Measurements from ENCODE around the gene SCCPDH. TPM values are rescaled to one million over a fixed set of nuclear protein-coding genes. Genes with fewer than 3 reads are reported as not detected.

SCCPDH gene
- total and polyA plus RNA-seq, 2 donors (not counting 1 experiment from before 2014, with no cell fraction given) = 1.7 to 6.6 TPM

- no peak for ATAC-seq (ENCODE audit: low read depth)
- TF ChIP-seq EZH2 (IDR thresholded peaks at IDR 0.05; ENCODE audit: borderline replicate concordance, insufficient read depth, low read depth, low read length, poor library complexity, severe bottlenecking) (no peak), CTCF (IDR thresholded peaks at IDR 0.05) (no peak)
These were observed 66.2 kb downstream of the SCCPDH start for GRCh38 chr1:246790364-246790763.

GRCh38 chr1:246790833-246791232 lies 66.6 kb downstream of the SCCPDH start:
- Histone ChIP-seq H2AFZ (ENCODE audit: insufficient read depth, low read depth, low read length, poor library complexity, severe bottlenecking) (no peak overlapping the region), H3K9me3 (ENCODE audit: control extremely low read depth in 1 of 3, control insufficient read depth in 2 of 3, insufficient read depth in 1 of 3, low read length in 2 of 3) (peaks cover 0 to 4% (median 0%) of the 10 kb centered on the region in 3 donors), H4K20me1 (ENCODE audit: control insufficient read depth, insufficient read depth, low read length, poor library complexity, severe bottlenecking) (no peaks in the 10 kb centered on the region), H3K27me3 (replicated peaks in 1 of 4; ENCODE audit: control extremely low read depth in 1 of 4, control insufficient read depth in 3 of 4, insufficient read depth in 4 of 4, low read length in 3 of 4) (peaks cover 0 to 8% (median 0%) of the 10 kb centered on the region in 4 experiments), H3K9ac (ENCODE audit: low read length) (no peak overlapping the region), H3K36me3 (replicated peaks in 1 of 2; ENCODE audit: control extremely low read depth in 1 of 2, control insufficient read depth in 1 of 2, extremely low read depth in 1 of 2, insufficient read depth in 2 of 2, low read length in 1 of 2) (no peaks in the 10 kb centered on the region), H3K4me3 (ENCODE audit: control extremely low read depth in 1 of 5, extremely low read depth in 1 of 5, insufficient read depth in 1 of 5, low read depth in 2 of 5, low read length in 4 of 5) (no peak overlapping the region), H3K4me1 (ENCODE audit: control insufficient read depth in 2 of 2, insufficient read depth in 2 of 2, low read length in 2 of 2) (no peaks in the 10 kb centered on the region), H3K27ac (ENCODE audit: low read length in 2 of 2) (no peak overlapping the region), H3K4me2 (replicated peaks; ENCODE audit: low read depth, low read length, poor library complexity, severe bottlenecking) (no peak overlapping the region), H3K79me2 (ENCODE audit: control insufficient read depth, insufficient read depth, low read length) (no peaks in the 10 kb centered on the region)
- DNase-seq (no peak), ATAC-seq (ENCODE audit: low read depth) (no peak)
- ChIA-PET POLR2A (no interaction called here), CTCF (no interaction called here)
- H3K4me1 Mint-ChIP-seq = peaks cover 5% of the 10 kb centered on the region
- TF ChIP-seq EZH2 (IDR thresholded peaks at IDR 0.05; ENCODE audit: borderline replicate concordance, insufficient read depth, low read depth, low read length, poor library complexity, severe bottlenecking) = no peak
- no peak for TF ChIP-seq CTCF (IDR thresholded peaks at IDR 0.05)
- H3K27me3 Mint-ChIP-seq = peaks cover 13% of the 10 kb centered on the region
- no peaks in the 10 kb centered on the region for H3K9me3 Mint-ChIP-seq (ENCODE audit: insufficient read depth)
- intact Hi-C loops (cut with micrococcal nuclease) = no loop called here
- WGBS (ENCODE audit: insufficient coverage) = 97% methylated on average over 19 of the region's 19 CpGs
- H3K27ac Mint-ChIP-seq = no peak overlapping the region
- no peak overlapping the region for H3K4me3 Mint-ChIP-seq

More at GRCh38 chr1:246790364-246790763, 66.2 kb downstream of the SCCPDH start:
- no peaks in the 10 kb centered on the region for H3K79me2 ChIP-seq (ENCODE audit: control insufficient read depth, insufficient read depth, low read length)
- intact Hi-C loops (cut with micrococcal nuclease) = no loop called here
- H3K36me3 ChIP-seq (replicated peaks in 1 of 2; ENCODE audit: control extremely low read depth in 1 of 2, control insufficient read depth in 1 of 2, extremely low read depth in 1 of 2, insufficient read depth in 2 of 2, low read length in 1 of 2) = no peaks in the 10 kb centered on the region
- H3K4me3 ChIP-seq (ENCODE audit: control extremely low read depth in 1 of 5, extremely low read depth in 1 of 5, insufficient read depth in 1 of 5, low read depth in 2 of 5, low read length in 4 of 5) = no peak overlapping the region
- peaks cover 5% of the 10 kb centered on the region for H3K4me1 Mint-ChIP-seq
- DNase-seq = no peak
- no peak overlapping the region for H2AFZ ChIP-seq (ENCODE audit: insufficient read depth, low read depth, low read length, poor library complexity, severe bottlenecking)
- H3K4me2 ChIP-seq (replicated peaks; ENCODE audit: low read depth, low read length, poor library complexity, severe bottlenecking) = no peak overlapping the region
- peaks cover 0 to 8% (median 0%) of the 10 kb centered on the region in 4 experiments for H3K27me3 ChIP-seq (replicated peaks in 1 of 4; ENCODE audit: control extremely low read depth in 1 of 4, control insufficient read depth in 3 of 4, insufficient read depth in 4 of 4, low read length in 3 of 4)
- peaks cover 13% of the 10 kb centered on the region for H3K27me3 Mint-ChIP-seq
- no peak overlapping the region for H3K4me3 Mint-ChIP-seq
- CTCF ChIA-PET = no interaction called here
- peaks cover 0 to 8% (median 0%) of the 10 kb centered on the region in 3 donors for H3K9me3 ChIP-seq (ENCODE audit: control extremely low read depth in 1 of 3, control insufficient read depth in 2 of 3, insufficient read depth in 1 of 3, low read length in 2 of 3)
- no peaks in the 10 kb centered on the region for H3K9me3 Mint-ChIP-seq (ENCODE audit: insufficient read depth)
- H3K9ac ChIP-seq (ENCODE audit: low read length) = no peak overlapping the region
- 98% methylated on average over 7 of the region's 7 CpGs for WGBS (ENCODE audit: insufficient coverage)
- no peak overlapping the region for H3K27ac Mint-ChIP-seq
- H3K27ac ChIP-seq (ENCODE audit: low read length in 2 of 2) = no peak overlapping the region
- no peaks in the 10 kb centered on the region for H4K20me1 ChIP-seq (ENCODE audit: control insufficient read depth, insufficient read depth, low read length, poor library complexity, severe bottlenecking)
- H3K4me1 ChIP-seq (ENCODE audit: control insufficient read depth in 2 of 2, insufficient read depth in 2 of 2, low read length in 2 of 2) = no peaks in the 10 kb centered on the region
- POLR2A ChIA-PET = no interaction called here
